KMS-11 (cell line): ENCODE measurements around the gene NT5M.

Experiments
- H2AFZ ChIP-seq: fragments of 200-600 bp; sonication (generic); 2 replicates; pipeline ENCODE4 v1.6.1; 2016; ENCODE audit warnings: antibody characterized with exemption, mixed run types, low read depth
- H3K27ac ChIP-seq: fragments of 200-600 bp; sonication (generic); 2 replicates; pipeline ENCODE4 v1.6.1; 2016; ENCODE audit warnings: mild to moderate bottlenecking, mixed run types
- H3K27me3 ChIP-seq: fragments of 200-600 bp; sonication (generic); 2 replicates; pipeline ENCODE4 v1.6.1; 2017; ENCODE audit warnings: mild to moderate bottlenecking, low read depth, mixed run types, moderate library complexity; ENCODE audit not compliant: insufficient read depth
- H3K36me3 ChIP-seq: fragments of 200-600 bp; sonication (generic); 2 replicates; pipeline ENCODE4 v1.6.1; 2017; ENCODE audit warnings: mild to moderate bottlenecking, mixed run types; ENCODE audit not compliant: insufficient read depth
- H3K4me1 ChIP-seq: fragments of 200-600 bp; sonication (generic); 2 replicates; pipeline ENCODE4 v1.6.1; 2016; ENCODE audit warnings: mild to moderate bottlenecking, low read depth, mixed run types; ENCODE audit not compliant: poor library complexity, severe bottlenecking
- H3K4me2 ChIP-seq: fragments of 200-600 bp; sonication (generic); 2 replicates; pipeline ENCODE4 v1.7.0; 2016; ENCODE audit warnings: mild to moderate bottlenecking, mixed run types
- H3K4me3 ChIP-seq: fragments of 200-600 bp; sonication (generic); IDR thresholded peaks from 2 replicates; pipeline ENCODE4 v1.6.1; 2017; ENCODE audit warnings: low read depth, low read length, mixed read lengths; ENCODE audit not compliant: insufficient read depth
- H3K79me2 ChIP-seq: fragments of 200-600 bp; sonication (generic); 2 replicates; pipeline ENCODE4 v1.6.1; 2016; ENCODE audit warnings: low read depth, mixed run types; ENCODE audit not compliant: insufficient read depth
- H3K9ac ChIP-seq: fragments of 200-600 bp; sonication (generic); 2 replicates; pipeline ENCODE4 v1.6.1; 2016; ENCODE audit warnings: mild to moderate bottlenecking, mixed run types
- H4K20me1 ChIP-seq: fragments of 200-600 bp; sonication (generic); 2 replicates; pipeline ENCODE4 v1.6.1; 2016; ENCODE audit warnings: mild to moderate bottlenecking, mixed run types; ENCODE audit not compliant: insufficient read depth
- CTCF ChIP-seq: fragments of 200-600 bp; sonication (generic); conservative IDR thresholded peaks from 2 replicates; pipeline ENCODE4 v1.6.1; 2017; ENCODE audit warnings: low read depth, mild to moderate bottlenecking, antibody characterized with exemption, low read length, moderate library complexity, mixed read lengths

NT5M gene

GRCh38 chr17:17358060-17358751 lies 55.0 kb downstream of the NT5M start:
- Histone ChIP-seq H3K27me3 (no peaks in the 10 kb centered on the region), H4K20me1 (no peaks in the 10 kb centered on the region), H3K27ac (no peak overlapping the region), H2AFZ (no peak overlapping the region), H3K4me3 (no peak overlapping the region), H3K36me3 (no peaks in the 10 kb centered on the region), H3K9ac (no peak overlapping the region), H3K4me2 (no peak overlapping the region), H3K4me1 (peaks cover 13% of the 10 kb centered on the region), H3K79me2 (no peaks in the 10 kb centered on the region)
- TF ChIP-seq CTCF, result no peak

- Histone ChIP-seq H4K20me1 (no peaks in the 10 kb centered on the region), H3K4me1 (peaks cover 13% of the 10 kb centered on the region), H3K27me3 (no peaks in the 10 kb centered on the region), H3K27ac (no peak overlapping the region), H3K4me3 (no peak overlapping the region), H3K9ac (no peak overlapping the region), H3K79me2 (no peaks in the 10 kb centered on the region), H2AFZ (no peak overlapping the region), H3K4me2 (no peak overlapping the region), H3K36me3 (no peaks in the 10 kb centered on the region)
- TF ChIP-seq CTCF, result no peak
These were observed 55.7 kb downstream of the NT5M start for GRCh38 chr17:17358866-17359265.

GRCh38 chr17:17359271-17359670 lies 56.1 kb downstream of the NT5M start:
- no peak overlapping the region for H3K4me2 ChIP-seq
- no peaks in the 10 kb centered on the region for H3K36me3 ChIP-seq
- peaks cover 13% of the 10 kb centered on the region for H3K4me1 ChIP-seq
- TF ChIP-seq CTCF, result no peak
- no peak overlapping the region for H2AFZ ChIP-seq
- H3K4me3 ChIP-seq, result no peak overlapping the region
- no peaks in the 10 kb centered on the region for H4K20me1 ChIP-seq
- H3K27ac ChIP-seq, result no peak overlapping the region
- no peak overlapping the region for H3K9ac ChIP-seq
- no peaks in the 10 kb centered on the region for H3K27me3 ChIP-seq
- H3K79me2 ChIP-seq, result no peaks in the 10 kb centered on the region

- TF ChIP-seq CTCF, result no peak
- H3K27ac ChIP-seq, result no peak overlapping the region
- no peak overlapping the region for H2AFZ ChIP-seq
These were observed 57.0 kb downstream of the NT5M start for GRCh38 chr17:17360087-17360730.

More at GRCh38 chr17:17360087-17360730, 57.0 kb downstream of the NT5M start:
- Histone ChIP-seq H3K4me1 (peaks cover 8% of the 10 kb centered on the region), H4K20me1 (no peaks in the 10 kb centered on the region), H3K36me3 (no peaks in the 10 kb centered on the region), H3K9ac (no peak overlapping the region), H3K4me3 (no peak overlapping the region), H3K27me3 (no peaks in the 10 kb centered on the region), H3K79me2 (no peaks in the 10 kb centered on the region), H3K4me2 (no peak overlapping the region)
